ENCODE data around the gene LRP5. TPM values are rescaled to one million over a fixed set of nuclear protein-coding genes. Genes with fewer than 3 reads are reported as not detected.

Gene LRP5
- total RNA-seq, 1 experiment from 2014 or later = 67.0 TPM

DNA sequence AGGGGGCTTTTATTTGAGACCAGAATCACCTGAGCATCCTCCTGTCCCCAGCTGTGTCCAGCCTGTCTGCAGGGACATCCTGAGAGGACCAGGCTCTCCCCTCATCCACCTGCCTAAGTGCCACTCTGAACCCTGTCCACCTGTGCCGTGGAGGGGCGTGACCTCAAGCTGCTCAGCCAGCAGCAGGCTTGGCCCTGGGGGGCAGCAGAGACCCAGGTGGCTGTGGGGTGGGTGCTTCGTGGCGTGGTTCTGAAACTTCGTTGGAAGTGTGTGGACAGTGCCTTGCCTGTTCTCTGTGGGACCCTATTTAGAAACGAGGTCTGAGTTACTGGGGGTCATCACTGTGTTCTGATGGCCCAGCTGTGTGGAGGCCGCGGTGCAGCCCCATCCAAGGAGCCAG lies 72.7 kb downstream of the LRP5 start:
- Histone ChIP-seq H3K4me1 (ENCODE audit: insufficient read depth, low read length, poor library complexity, severe bottlenecking) (no peaks in the 10 kb centered on the region), H3K36me3 (ENCODE audit: insufficient read depth, low read length, poor library complexity, severe bottlenecking) (peaks cover 36% of the 10 kb centered on the region), H3K27ac (ENCODE audit: low read depth, low read length, poor library complexity, severe bottlenecking) (no peak overlapping the region), H3K4me3 (ENCODE audit: low read depth, low read length, poor library complexity, severe bottlenecking) (no peak overlapping the region), H3K27me3 (replicated peaks; ENCODE audit: insufficient read depth, low read depth, low read length, poor library complexity) (no peaks in the 10 kb centered on the region), H3K9me3 (ENCODE audit: low read depth, low read length, poor library complexity, severe bottlenecking) (no peaks in the 10 kb centered on the region)
- ChIA-PET CTCF (interaction anchor here (0.6 kb wide), 1 partner anchor 52 kb away, joined by 3 read pairs; no protein-coding TSS in a partner anchor), POLR2A (ENCODE audit: low non-redundant PET) (no interaction called here)
- intact Hi-C loops (cut with micrococcal nuclease; ENCODE audit: unreplicated experiment) = loop anchor here (2.0 kb wide), 1 partner anchor 128 kb away; no protein-coding TSS in a partner anchor
- no TSS peak for BruUV-seq (replicated peaks)
- TF ChIP-seq EZH2 (IDR thresholded peaks at IDR 0.05; ENCODE audit: borderline replicate concordance, low read depth, low read length, poor library complexity, severe bottlenecking) = no peak
- TF ChIP-seq, protein P1, sequence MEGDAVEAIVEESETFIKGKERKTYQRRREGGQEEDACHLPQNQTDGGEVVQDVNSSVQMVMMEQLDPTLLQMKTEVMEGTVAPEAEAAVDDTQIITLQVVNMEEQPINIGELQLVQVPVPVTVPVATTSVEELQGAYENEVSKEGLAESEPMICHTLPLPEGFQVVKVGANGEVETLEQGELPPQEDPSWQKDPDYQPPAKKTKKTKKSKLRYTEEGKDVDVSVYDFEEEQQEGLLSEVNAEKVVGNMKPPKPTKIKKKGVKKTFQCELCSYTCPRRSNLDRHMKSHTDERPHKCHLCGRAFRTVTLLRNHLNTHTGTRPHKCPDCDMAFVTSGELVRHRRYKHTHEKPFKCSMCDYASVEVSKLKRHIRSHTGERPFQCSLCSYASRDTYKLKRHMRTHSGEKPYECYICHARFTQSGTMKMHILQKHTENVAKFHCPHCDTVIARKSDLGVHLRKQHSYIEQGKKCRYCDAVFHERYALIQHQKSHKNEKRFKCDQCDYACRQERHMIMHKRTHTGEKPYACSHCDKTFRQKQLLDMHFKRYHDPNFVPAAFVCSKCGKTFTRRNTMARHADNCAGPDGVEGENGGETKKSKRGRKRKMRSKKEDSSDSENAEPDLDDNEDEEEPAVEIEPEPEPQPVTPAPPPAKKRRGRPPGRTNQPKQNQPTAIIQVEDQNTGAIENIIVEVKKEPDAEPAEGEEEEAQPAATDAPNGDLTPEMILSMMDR (conservative IDR thresholded peaks at IDR 0.05; ENCODE audit: low read depth, low read length) = no peak
- DNase-seq (ENCODE audit: low spot score) = no peak

DNA sequence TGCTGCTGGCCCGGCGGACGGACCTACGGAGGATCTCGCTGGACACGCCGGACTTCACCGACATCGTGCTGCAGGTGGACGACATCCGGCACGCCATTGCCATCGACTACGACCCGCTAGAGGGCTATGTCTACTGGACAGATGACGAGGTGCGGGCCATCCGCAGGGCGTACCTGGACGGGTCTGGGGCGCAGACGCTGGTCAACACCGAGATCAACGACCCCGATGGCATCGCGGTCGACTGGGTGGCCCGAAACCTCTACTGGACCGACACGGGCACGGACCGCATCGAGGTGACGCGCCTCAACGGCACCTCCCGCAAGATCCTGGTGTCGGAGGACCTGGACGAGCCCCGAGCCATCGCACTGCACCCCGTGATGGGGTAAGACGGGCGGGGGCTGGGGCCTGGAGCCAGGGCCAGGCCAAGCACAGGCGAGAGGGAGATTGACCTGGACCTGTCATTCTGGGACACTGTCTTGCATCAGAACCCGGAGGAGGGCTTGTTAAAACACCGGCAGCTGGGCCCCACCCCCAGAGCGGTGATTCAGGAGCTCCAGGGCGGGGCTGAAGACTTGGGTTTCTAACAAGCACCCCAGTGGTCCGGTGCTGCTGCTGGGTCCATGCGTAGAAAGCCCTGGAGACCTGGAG lies 74.1 kb downstream of the LRP5 start:
- Histone ChIP-seq H3K27me3 (replicated peaks; ENCODE audit: insufficient read depth, low read depth, low read length, poor library complexity) (no peaks in the 10 kb centered on the region), H3K4me3 (ENCODE audit: low read depth, low read length, poor library complexity, severe bottlenecking) (no peak overlapping the region), H3K27ac (ENCODE audit: low read depth, low read length, poor library complexity, severe bottlenecking) (no peak overlapping the region), H3K36me3 (ENCODE audit: insufficient read depth, low read length, poor library complexity, severe bottlenecking) (peaks cover 37% of the 10 kb centered on the region), H3K4me1 (ENCODE audit: insufficient read depth, low read length, poor library complexity, severe bottlenecking) (no peaks in the 10 kb centered on the region), H3K9me3 (ENCODE audit: low read depth, low read length, poor library complexity, severe bottlenecking) (no peaks in the 10 kb centered on the region)
- TF ChIP-seq, protein P1 (conservative IDR thresholded peaks at IDR 0.05; ENCODE audit: low read depth, low read length) = no peak
- TF ChIP-seq EZH2 (IDR thresholded peaks at IDR 0.05; ENCODE audit: borderline replicate concordance, low read depth, low read length, poor library complexity, severe bottlenecking) = no peak
- ChIA-PET CTCF (interaction anchor here (0.5 kb wide), 1 partner anchor 107 kb away, joined by 3 read pairs; no protein-coding TSS in a partner anchor), POLR2A (ENCODE audit: low non-redundant PET) (no interaction called here)
- no peak for DNase-seq (ENCODE audit: low spot score)
- no TSS peak for BruUV-seq (replicated peaks)
- intact Hi-C loops (cut with micrococcal nuclease; ENCODE audit: unreplicated experiment) = no loop called here

GRCh38 chr11:68387840-68388239 lies 75.4 kb downstream of the LRP5 start:
- Histone ChIP-seq H3K36me3 (ENCODE audit: insufficient read depth, low read length, poor library complexity, severe bottlenecking) (peaks cover 41% of the 10 kb centered on the region), H3K27ac (ENCODE audit: low read depth, low read length, poor library complexity, severe bottlenecking) (no peak overlapping the region), H3K9me3 (ENCODE audit: low read depth, low read length, poor library complexity, severe bottlenecking) (no peaks in the 10 kb centered on the region), H3K4me3 (ENCODE audit: low read depth, low read length, poor library complexity, severe bottlenecking) (no peak overlapping the region), H3K27me3 (replicated peaks; ENCODE audit: insufficient read depth, low read depth, low read length, poor library complexity) (no peaks in the 10 kb centered on the region), H3K4me1 (ENCODE audit: insufficient read depth, low read length, poor library complexity, severe bottlenecking) (no peaks in the 10 kb centered on the region)
- no peak for DNase-seq (ENCODE audit: low spot score)
- TF ChIP-seq EZH2 (IDR thresholded peaks at IDR 0.05; ENCODE audit: borderline replicate concordance, low read depth, low read length, poor library complexity, severe bottlenecking) = no peak
- TF ChIP-seq, protein P1 (conservative IDR thresholded peaks at IDR 0.05; ENCODE audit: low read depth, low read length) = no peak
- no TSS peak for BruUV-seq (replicated peaks)
- CTCF ChIA-PET = interaction anchor here (0.5 to 0.6 kb wide), 2 partner anchors 9 to 130 kb away, joined by 3 to 6 read pairs; no protein-coding TSS in a partner anchor
- POLR2A ChIA-PET (ENCODE audit: low non-redundant PET) = no interaction called here
- intact Hi-C loops (cut with micrococcal nuclease; ENCODE audit: unreplicated experiment) = no loop called here
